IMR-90 (cell line): ENCODE measurements around the gene FAH. TPM values are rescaled to one million over a fixed set of nuclear protein-coding genes. Genes with fewer than 3 reads are reported as not detected.

Source experiments
- ATAC-seq: fragments of 200-7000 bp; cut with Tn5 transposase; 2 replicates; pipeline ENCODE4 v1.9.1; 2020; ENCODE audit warnings: low read depth, mild to moderate bottlenecking, moderate library complexity
- BruUV-seq: library from RNA; stranded (reverse); fragments of 400-500 nt; replicated peaks from 2 replicates; lab custom pipeline; 2021; lab: Mats Ljungman, UMichigan
- CTCF ChIA-PET: fragments of 300-600 bp; formaldehyde crosslinking; extraction: SDS; loops from one replicate; lab custom pipeline; 2021; ENCODE audit warnings: antibody characterized with exemption; lab: Yijun Ruan, JAX
- POLR2A ChIA-PET: fragments of 300-600 bp; sonication (Branson Sonifier 250); formaldehyde crosslinking; loops from one replicate; lab custom pipeline; 2022; ENCODE audit warnings: antibody characterized with exemption; ENCODE audit not compliant: unreplicated experiment; lab: Charles Lee
- DNase-seq: peaks from one replicate; pipeline ENCODE4 v3.0.0; 2013
- H2AFZ ChIP-seq: replicated peaks from 2 replicates; pipeline ENCODE3; 2013; ENCODE audit warnings: low read length, mild to moderate bottlenecking; ENCODE audit not compliant: poor library complexity
- H2AK5ac ChIP-seq: 2 replicates; pipeline ENCODE4 v1.6.1; 2013; ENCODE audit warnings: low read depth, low read length, inconsistent platforms
- H2AK9ac ChIP-seq: replicated peaks from 2 replicates; pipeline ENCODE3; 2013; ENCODE audit warnings: mild to moderate bottlenecking, low read depth, low read length, moderate library complexity; ENCODE audit not compliant: poor library complexity
- H2BK120ac ChIP-seq: 2 replicates; pipeline ENCODE4 v1.6.1; 2013; ENCODE audit warnings: low read depth, low read length, inconsistent platforms
- H2BK15ac ChIP-seq: 3 replicates; pipeline ENCODE4 v1.6.1; 2013; ENCODE audit warnings: low read depth, low read length, inconsistent platforms
- H2BK20ac ChIP-seq: 2 replicates; pipeline ENCODE4 v1.6.1; 2013; ENCODE audit warnings: low read depth, mild to moderate bottlenecking, inconsistent platforms, low read length, moderate library complexity
- H2BK5ac ChIP-seq: 2 replicates; pipeline ENCODE4 v1.6.1; 2013; ENCODE audit warnings: mild to moderate bottlenecking, low read depth, low read length, inconsistent platforms; ENCODE audit not compliant: poor library complexity, severe bottlenecking
- H3K14ac ChIP-seq: replicated peaks from 2 replicates; pipeline ENCODE4 v1.6.1; 2013; ENCODE audit warnings: low read depth, low read length, inconsistent platforms
- H3K18ac ChIP-seq: 2 replicates; pipeline ENCODE4 v1.6.1; 2013; ENCODE audit warnings: low read depth, low read length, control low read depth
- H3K23ac ChIP-seq: 2 replicates; pipeline ENCODE4 v1.6.1; 2013; ENCODE audit warnings: low read depth, low read length, inconsistent platforms
- H3K27ac ChIP-seq: 2 replicates; pipeline ENCODE4 v1.5.1; 2013; ENCODE audit warnings: mild to moderate bottlenecking, control low read depth, low read length; ENCODE audit not compliant: insufficient read depth
- H3K27me3 ChIP-seq: 2 replicates; pipeline ENCODE4 v1.6.1; 2013; ENCODE audit warnings: low read length; ENCODE audit not compliant: control insufficient read depth, insufficient read depth
- H3K36me3 ChIP-seq: 2 replicates; pipeline ENCODE4 v1.6.1; 2013; ENCODE audit warnings: low read length, mixed read lengths; ENCODE audit not compliant: control insufficient read depth, insufficient read depth
- H3K4ac ChIP-seq: 2 replicates; pipeline ENCODE4 v1.6.1; 2013; ENCODE audit warnings: low read depth, low read length, inconsistent platforms
- H3K4me1 ChIP-seq: 2 replicates; pipeline ENCODE4 v1.6.1; 2013; ENCODE audit warnings: low read length, mixed read lengths; ENCODE audit not compliant: control insufficient read depth, insufficient read depth
- H3K4me2 ChIP-seq: 2 replicates; pipeline ENCODE4 v1.6.1; 2013; ENCODE audit warnings: low read depth, mild to moderate bottlenecking, control low read depth, low read length, moderate library complexity
- H3K4me3 ChIP-seq: 2 replicates; pipeline ENCODE4 v1.5.1; 2013; ENCODE audit warnings: low read depth, mild to moderate bottlenecking, control low read depth, low read length, moderate library complexity; ENCODE audit not compliant: insufficient read depth
- H3K56ac ChIP-seq: 2 replicates; pipeline ENCODE4 v1.6.1; 2013; ENCODE audit warnings: low read length, inconsistent platforms; ENCODE audit not compliant: insufficient read depth; ENCODE audit errors: extremely low read depth
- H3K79me1 ChIP-seq, 2 experiments: 2 replicates each; pipeline ENCODE4 v1.6.1; 2013; ENCODE audit warnings: low read length in 2 of 2, inconsistent platforms in 1 of 2, low read depth in 1 of 2
- H3K9ac ChIP-seq: 2 replicates; pipeline ENCODE4 v1.6.1; 2013; ENCODE audit warnings: low read depth, low read length, control low read depth
- H3K9me1 ChIP-seq: 2 replicates; pipeline ENCODE4 v1.6.1; 2013; ENCODE audit warnings: low read length, inconsistent platforms; ENCODE audit not compliant: insufficient read depth
- H3K9me3 ChIP-seq: 2 replicates; pipeline ENCODE4 v1.6.1; 2013; ENCODE audit warnings: low read length; ENCODE audit not compliant: control insufficient read depth, insufficient read depth
- H4K20me1 ChIP-seq: 2 replicates; pipeline ENCODE4 v1.6.1; 2013; ENCODE audit warnings: low read length, inconsistent platforms; ENCODE audit not compliant: insufficient read depth
- H4K5ac ChIP-seq: 2 replicates; pipeline ENCODE4 v1.6.1; 2013; ENCODE audit warnings: mild to moderate bottlenecking, low read depth, low read length, control low read depth
- H4K8ac ChIP-seq, 2 experiments: 2 replicates each; pipeline ENCODE4 v1.6.1; 2013; ENCODE audit warnings: low read depth in 2 of 2, low read length in 2 of 2, control low read depth in 1 of 2, inconsistent platforms in 1 of 2
- H4K91ac ChIP-seq: 2 replicates; pipeline ENCODE4 v1.6.1; 2013; ENCODE audit warnings: low read depth, low read length, inconsistent platforms; ENCODE audit not compliant: insufficient read depth
- MXI1 ChIP-seq: IDR thresholded peaks from 2 replicates; pipeline ENCODE4 v1.6.1; 2012; ENCODE audit warnings: low read depth, mild to moderate bottlenecking, low read length, moderate library complexity, borderline replicate concordance
- NFE2L2 ChIP-seq: fragments of 150-350 bp; IDR thresholded peaks from 2 replicates; pipeline ENCODE4 v1.6.1; 2016; ENCODE audit warnings: low read depth, mild to moderate bottlenecking, low read length
- RFX5 ChIP-seq: IDR thresholded peaks from 2 replicates; pipeline ENCODE4 v1.8.0; 2012; ENCODE audit warnings: low read depth, mild to moderate bottlenecking, low read length, moderate library complexity
- WGBS, 2 experiments: methylation state at CpG; one replicate each; pipeline versions ENCODE4 v1.1.5 to v1.1.7; 2013; ENCODE audit warnings: missing lambda C conversion rate in 2 of 2; ENCODE audit not compliant: insufficient read length in 1 of 2; ENCODE audit errors: extremely low coverage in 2 of 2; 5-methylcytosine and 5-hydroxymethylcytosine counted together
- dilution Hi-C: fragments of 300-500 bp; cut with HindIII; formaldehyde crosslinking; loops from one replicate; pipeline ENCODE4 v1.14.3; 2018; ENCODE audit warnings: low sequenced_read_pairs; ENCODE audit not compliant: unreplicated experiment
- in situ Hi-C: fragments of 300-500 bp; cut with MboI; formaldehyde crosslinking; loops from 3 replicates; pipeline ENCODE4 v1.14.3; 2019; ENCODE audit warnings: low sequenced_read_pairs, inconsistent platforms, mixed read lengths
- intact Hi-C: fragments of 100-400 bp; cut with micrococcal nuclease; formaldehyde crosslinking; loops from 2 replicates; pipeline ENCODE4 v1.10.0; 2022
- polyA plus RNA-seq, 3 experiments: library from polyadenylated mRNA; depleted of rRNA; stranded (reverse); fragments of >200 nt; gene quantifications; 2 replicates each; pipeline ENCODE4 v1.2.3, GENCODE V29; 2012; ENCODE audit warnings: low replicate concordance in 1 of 3
- total RNA-seq: library from RNA; depleted of rRNA; stranded (reverse); fragments of >200 nt; gene quantifications from 2 replicates; pipeline ENCODE4 v1.2.3, GENCODE V29; 2012
- TF ChIP-seq, protein P1 (sequence below): fragments of 150-350 bp; IDR thresholded peaks from 2 replicates; pipeline ENCODE4 v1.6.1; 2016; ENCODE audit warnings: low read depth, mild to moderate bottlenecking, low read length, moderate library complexity, borderline replicate concordance
- TF ChIP-seq, protein P2 (sequence below): fragments of 150-350 bp; IDR thresholded peaks from 2 replicates; pipeline ENCODE4 v1.6.1; 2017; ENCODE audit warnings: mild to moderate bottlenecking, antibody characterized with exemption, low read length, low read depth

FAH gene
- total and polyA plus RNA-seq, 2 of the 4 experiments (the other 2 are of a cell fraction) = 43.1 to 48.6 TPM

GRCh38 chr15:80155001-80155377, 2.2 kb downstream of the FAH start:
- ATAC-seq = no peak
- BruUV-seq = no TSS peak
- in situ Hi-C loops (no loop called here), dilution Hi-C loops (no loop called here), intact Hi-C loops (no loop called here)
- Histone ChIP-seq H3K18ac (no peak overlapping the region), H4K91ac (no peak overlapping the region), H2AFZ (no peak overlapping the region), H2BK120ac (no peak overlapping the region), H3K9me1 (peaks cover 12% of the 10 kb centered on the region), H2BK15ac (no peak overlapping the region), H2AK9ac (no peak overlapping the region), H3K56ac (no peak overlapping the region), H3K9me3 (no peaks in the 10 kb centered on the region), H3K4me2 (no peak overlapping the region), H2BK5ac (no peak overlapping the region), H2AK5ac (no peak overlapping the region), H3K27me3 (no peaks in the 10 kb centered on the region), H2BK20ac (no peak overlapping the region), H3K9ac (no peak overlapping the region), H4K20me1 (no peaks in the 10 kb centered on the region), H3K79me1 (peaks cover 17 to 45% of the 10 kb centered on the region in 2 experiments), H3K4me1 (peaks cover 11% of the 10 kb centered on the region), H4K5ac (no peak overlapping the region), H3K4ac (peak overlapping the region; percentile 10; the same call in 1 of the 2 replicates), H3K36me3 (peaks cover 10% of the 10 kb centered on the region), H3K4me3 (no peak overlapping the region), H3K27ac (no peak overlapping the region), H3K14ac (no peak overlapping the region), H3K23ac (no peak overlapping the region), H4K8ac (no peak overlapping the region)
- CTCF ChIA-PET = no interaction called here
- POLR2A ChIA-PET = no interaction called here
- no peak for DNase-seq
- WGBS, 2 experiments = no CpG with 5 or more reads among the region's 5 CpGs
- no peak for TF ChIP-seq MXI1
- TF ChIP-seq, protein P1, sequence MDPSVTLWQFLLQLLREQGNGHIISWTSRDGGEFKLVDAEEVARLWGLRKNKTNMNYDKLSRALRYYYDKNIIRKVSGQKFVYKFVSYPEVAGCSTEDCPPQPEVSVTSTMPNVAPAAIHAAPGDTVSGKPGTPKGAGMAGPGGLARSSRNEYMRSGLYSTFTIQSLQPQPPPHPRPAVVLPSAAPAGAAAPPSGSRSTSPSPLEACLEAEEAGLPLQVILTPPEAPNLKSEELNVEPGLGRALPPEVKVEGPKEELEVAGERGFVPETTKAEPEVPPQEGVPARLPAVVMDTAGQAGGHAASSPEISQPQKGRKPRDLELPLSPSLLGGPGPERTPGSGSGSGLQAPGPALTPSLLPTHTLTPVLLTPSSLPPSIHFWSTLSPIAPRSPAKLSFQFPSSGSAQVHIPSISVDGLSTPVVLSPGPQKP = no peak
- TF ChIP-seq RFX5 = no peak
- TF ChIP-seq NFE2L2 = no peak
- TF ChIP-seq, protein P2, sequence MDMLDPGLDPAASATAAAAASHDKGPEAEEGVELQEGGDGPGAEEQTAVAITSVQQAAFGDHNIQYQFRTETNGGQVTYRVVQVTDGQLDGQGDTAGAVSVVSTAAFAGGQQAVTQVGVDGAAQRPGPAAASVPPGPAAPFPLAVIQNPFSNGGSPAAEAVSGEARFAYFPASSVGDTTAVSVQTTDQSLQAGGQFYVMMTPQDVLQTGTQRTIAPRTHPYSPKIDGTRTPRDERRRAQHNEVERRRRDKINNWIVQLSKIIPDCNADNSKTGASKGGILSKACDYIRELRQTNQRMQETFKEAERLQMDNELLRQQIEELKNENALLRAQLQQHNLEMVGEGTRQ = no peak
